Stimulated activated CD4-positive, alpha-beta T cell treated with anti-CD3 and anti-CD28 coated beads, TNF-alpha, amount 100 ng/mL, for 24 hours (primary cell): Measurements from ENCODE around the gene CREB3L2.
"Not testable (repeated sequence)": the region's sequence is repeated elsewhere in the genome, so short reads cannot be mapped to it uniquely, and the experiment has no call there.

Experiments
- DNase-seq, 3 experiments: peaks; one replicate each; pipeline ENCODE4 v3.0.0-alpha.2; 2020; ENCODE audit warnings: low read depth in 3 of 3

Gene CREB3L2

DNA sequence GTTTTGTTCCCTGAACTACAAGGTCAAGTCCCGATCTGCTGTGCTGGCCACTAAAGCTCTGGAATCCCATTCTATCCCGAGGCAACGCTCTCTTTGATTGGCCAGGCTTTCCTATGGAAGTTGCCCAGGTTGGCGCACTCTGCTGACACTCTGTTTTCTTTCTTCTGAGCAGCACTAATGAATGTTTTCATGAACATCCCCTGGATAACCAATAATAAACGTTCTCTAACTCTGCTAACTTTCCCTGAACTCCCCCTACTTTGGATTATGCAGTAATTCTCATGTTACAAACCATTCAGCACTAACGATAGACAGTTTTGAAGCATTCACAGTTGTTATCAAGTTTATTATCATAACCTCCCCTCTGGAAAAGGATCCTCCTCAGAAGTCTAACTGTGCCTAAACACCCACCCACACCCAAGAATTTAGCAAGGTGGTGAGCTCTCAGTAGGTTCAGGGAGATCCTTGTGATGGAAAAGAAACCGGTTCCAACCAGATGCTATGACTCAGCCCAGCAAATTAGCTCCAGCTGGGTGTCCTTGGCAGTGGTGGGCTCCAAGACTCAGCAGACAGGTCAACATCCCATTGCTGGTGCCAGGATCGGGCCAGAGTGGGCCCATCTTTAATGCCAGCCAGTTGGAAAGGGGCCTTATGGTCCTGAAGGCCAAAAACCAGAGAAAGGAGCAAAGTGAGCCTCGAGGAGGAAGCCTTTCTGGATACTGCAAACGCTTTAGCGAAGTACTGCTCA, 68.4 kb downstream of the CREB3L2 start:
- DNase-seq, result no peak

DNA sequence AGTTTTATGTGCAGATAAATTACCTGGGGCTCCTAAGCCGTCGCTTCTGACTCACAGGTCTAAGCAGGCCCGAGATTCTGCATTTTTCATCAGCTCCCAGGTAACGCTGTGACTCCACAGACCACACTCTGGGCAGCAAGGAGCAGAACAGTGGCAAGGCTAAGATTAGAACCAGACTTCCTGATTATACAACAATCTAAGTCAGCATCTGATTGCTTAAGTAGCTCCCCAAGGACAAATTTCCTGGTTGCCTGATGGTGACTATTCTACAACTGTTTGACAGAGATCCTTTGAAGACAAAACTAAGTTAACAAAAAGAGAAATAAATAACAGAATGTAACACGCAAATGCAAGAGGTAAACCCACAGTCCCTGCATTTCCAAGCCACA, 69.0 kb downstream of the CREB3L2 start:
- DNase-seq, result no peak

DNA sequence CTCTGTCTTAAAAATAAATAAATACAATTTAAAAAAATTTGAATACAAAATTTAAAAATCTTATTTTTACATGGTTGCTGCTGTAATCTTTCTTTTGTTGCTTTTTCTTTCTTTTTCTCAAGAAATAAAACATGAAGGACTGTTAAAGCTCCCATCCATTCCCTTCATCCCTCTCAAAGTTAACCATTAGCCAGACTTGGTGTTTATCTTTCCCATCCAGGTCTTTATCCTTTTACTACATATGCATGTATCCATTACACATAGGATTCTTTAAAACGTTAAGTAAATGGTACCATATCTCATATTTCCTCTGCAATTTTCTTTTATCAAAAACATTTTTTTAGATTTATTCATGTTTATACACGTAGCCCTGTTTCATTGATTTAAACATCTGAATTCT, 70.1 kb downstream of the CREB3L2 start:
- no peak for DNase-seq

DNA sequence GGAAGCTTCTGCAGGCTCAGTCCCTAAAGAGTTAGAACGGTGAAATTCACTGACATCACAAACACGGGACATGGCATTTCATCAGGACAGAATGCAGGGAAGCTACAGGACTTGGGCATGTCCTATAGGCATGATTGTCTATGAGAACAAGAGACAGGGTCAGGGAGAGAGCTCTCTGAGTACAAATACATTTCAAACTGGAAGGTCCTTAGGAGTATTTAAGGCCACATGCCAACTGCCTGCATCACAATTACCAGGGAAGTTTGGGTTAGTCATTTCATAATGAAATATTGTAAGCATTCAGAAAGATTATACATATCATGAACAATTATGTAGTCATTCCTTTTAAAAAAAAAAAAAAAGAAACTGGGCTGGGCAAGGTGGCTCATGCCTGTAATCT, 71.3 kb downstream of the CREB3L2 start:
- no peak for DNase-seq

DNA sequence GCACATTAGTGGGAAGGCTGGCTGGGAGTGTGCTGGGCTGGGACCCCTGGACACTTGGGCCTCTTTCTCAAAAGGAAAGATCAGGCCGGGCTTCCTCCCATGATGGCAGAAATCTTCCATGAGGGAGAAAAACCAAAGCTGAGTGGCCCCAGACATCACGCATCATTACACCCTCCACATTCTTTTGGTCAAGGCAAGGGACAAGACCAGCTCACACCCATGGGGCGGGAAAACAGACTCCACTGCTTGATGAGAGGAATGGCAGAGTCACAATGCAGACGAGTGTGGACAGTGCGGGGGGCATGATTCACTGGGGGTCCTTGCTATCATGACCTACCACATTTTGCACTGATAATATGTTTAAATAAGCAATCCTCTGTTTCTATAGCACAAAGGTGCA, 73.3 kb downstream of the CREB3L2 start:
- no peak for DNase-seq

DNA sequence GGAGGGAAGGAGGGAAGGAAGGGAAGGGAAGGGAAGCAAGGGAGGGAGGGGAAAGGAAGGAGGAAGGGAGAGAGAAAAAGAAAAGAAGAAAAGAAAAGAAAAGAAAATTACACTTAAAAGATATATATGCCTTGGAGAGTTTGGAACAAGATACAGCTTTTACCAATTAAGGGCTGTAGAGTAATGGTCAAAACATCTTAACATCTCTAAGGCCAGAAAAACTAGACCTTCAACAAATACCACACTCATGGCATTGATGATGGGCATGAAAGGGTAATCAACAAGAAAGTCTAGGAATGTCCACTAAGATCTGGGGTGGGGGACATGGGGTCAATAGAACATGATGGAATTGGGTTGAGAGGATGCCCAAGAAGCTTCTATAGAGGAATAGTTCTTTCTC, 74.5 kb downstream of the CREB3L2 start:
- DNase-seq, result no peak

DNA sequence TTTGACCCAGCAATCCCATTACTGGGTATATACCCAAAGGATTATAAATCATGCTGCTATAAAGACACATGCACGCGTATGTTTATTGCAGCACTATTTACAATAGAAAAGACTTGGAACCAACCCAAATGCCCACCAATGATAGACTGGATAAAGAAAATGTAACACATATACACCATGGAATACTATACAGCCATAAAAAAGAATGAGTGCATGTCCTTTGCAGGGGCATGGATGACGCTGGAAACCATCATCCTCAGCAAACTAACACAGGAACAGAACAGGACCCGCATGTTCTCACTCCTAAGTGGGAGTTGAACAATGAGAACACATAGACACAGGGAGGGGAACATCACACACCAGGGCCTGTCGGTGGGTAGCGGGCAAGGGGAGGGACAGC, 75.7 kb downstream of the CREB3L2 start:
- DNase-seq, result not testable (repeated sequence)

DNA sequence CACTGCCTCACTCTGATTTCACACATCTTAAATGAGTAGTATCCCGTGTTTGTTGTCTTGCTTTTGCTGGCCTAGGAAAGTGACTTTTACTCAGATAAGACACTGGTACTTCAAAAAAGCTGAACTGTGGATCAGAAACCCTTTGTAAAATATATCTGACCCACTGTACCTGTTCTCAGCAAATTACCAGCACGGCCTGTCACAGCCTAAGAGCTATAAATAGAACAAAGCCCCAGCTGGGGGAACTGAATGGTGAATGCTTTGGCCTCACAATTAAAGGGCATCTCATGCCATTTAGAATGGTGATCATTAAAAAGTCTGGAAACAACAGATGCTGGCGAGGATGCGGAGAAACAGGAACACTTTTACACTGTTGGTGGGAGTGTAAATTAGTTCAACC, 76.1 kb downstream of the CREB3L2 start:
- DNase-seq, result no peak

DNA sequence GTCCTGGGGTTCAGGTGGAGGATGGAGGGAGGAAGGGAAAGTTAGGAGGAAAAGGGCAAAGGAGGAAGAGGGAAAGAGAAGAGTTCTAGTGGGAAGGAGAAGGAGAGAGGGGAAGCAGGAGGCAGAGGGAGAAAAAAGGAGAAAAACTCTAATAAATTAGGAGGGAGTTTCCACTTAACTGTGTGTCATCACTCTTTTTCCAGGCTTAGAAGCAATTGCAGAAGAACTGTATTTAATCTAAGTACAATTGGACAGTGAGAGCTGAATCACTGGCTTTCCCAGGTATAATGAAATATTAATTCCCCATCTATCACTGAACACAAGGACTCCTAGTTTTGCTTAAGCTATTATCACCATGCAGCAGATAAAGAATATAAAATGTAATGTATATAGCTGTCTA, 76.8 kb downstream of the CREB3L2 start:
- no peak for DNase-seq

DNA sequence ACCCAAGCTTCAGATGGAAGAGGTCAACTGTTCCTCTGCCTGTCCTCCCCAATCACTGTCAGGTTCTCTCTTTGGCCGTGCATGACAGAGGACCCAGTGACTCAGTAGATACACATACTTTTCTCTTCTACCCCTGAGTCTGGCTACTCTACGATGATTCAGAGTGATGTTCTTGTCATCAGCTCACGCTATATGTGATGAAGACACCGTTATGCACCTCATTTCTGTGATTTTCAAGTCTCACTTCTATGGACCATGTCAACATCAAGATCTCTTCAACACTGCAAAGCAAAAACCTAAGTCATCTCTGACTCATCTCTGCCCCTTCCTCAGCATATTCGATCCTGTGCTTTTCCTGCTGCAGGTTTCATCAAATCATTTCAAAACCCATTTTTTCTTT, 78.5 kb downstream of the CREB3L2 start:
- DNase-seq, result no peak

DNA sequence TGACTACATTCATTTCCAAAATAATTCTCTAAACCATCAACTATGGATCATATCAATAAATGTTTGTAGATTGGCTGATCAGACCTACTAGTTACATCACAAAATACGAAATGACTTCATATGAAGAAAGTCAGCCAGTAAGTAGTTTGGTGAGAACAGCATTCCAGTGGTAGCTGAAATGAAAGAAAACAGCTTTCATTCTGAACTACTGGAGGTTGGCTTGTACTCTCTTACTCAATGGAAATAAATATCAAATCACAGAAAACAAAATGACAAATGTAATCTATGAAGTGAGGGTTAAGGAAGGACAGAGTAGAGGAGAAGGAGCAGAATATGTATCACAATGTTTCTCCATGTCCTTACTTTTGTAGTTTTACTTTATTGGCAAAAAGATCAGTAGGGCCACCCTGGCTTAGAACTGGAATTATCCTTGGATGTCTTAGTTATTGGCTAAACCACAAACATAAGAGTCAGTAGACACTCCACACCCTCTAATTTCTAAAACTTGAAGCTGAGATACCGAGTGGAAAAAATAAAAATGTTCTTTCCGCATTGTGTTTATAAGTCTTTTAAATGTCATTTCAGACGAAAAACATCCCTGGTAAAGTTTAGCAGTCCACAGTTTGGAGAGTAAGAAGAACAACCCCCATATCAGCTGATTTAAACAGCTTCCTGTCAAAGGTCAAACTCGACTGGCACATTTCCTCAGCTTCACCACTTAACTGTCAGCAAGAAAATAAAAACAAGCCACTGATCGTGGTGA, 81.1 kb downstream of the CREB3L2 start:
- DNase-seq, result no peak

DNA sequence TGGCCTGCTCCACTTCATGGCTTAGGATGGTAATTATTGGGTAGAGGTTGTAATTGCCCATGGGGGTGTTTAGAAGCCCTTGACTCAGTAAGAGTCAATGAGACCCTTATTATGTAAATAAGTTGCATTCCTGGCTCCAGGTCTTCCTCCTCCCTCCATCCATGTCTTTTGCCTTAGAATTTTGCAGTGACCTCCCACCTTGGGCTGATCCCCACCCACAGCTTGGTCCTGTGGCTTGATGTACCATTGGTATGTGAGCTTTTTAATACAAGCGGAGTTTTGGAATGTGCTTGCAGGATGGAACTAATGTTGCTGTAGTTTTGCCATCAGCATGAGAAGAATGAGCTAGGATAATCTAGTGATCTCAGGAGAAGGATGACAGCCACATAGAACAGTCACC, 81.9 kb downstream of the CREB3L2 start:
- DNase-seq, result no peak

DNA sequence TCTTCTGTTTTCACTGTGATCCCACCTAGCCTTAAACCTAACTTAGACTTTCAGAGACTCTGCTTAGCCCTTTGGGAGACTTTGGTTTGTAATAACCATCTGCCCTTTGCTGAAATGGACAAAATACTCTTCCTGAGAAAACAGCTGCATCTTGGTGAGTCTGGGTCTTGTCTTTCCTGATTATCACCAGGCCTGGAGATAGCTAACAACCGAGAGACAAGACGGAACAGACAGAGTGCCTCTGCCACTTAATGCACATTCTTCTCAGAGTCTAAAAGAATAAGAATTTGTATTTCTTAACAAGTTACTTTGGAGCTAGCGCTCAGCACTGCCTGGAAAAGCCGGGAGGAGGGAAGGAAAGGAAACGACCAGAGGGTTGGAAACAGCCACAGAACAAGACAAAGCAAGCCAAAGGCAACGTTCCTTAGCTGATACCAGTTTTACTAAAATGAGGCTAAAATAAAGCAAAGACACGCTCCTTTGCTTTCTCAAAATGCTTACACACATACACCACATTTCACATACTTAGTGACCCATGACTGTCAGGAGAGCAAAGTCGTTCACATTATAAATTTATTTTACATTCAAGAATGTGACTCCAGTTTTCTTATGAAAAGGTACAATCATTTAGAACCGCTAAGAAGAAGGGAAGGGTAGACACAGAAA, 84.8 kb downstream of the CREB3L2 start:
- DNase-seq, result no peak

DNA sequence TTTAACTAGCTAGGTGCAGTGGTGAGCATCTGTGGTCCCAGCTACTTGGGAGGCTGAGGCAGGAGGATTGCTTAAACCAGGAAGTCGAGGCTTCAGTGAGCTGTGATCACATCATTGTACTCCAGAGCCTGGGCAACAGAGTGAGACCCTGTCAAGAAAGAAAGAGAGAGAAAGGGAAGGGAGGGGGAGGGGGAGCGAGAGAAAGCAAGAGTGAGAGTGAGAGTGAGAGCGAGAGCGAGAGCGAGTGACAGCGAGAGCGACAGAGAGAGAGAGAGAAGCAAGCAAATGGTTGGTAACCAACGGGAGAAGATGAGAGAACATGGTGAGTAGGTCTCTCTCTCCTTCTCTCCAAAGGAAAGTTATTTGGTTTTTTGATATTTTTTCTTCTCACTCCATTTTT, 85.3 kb downstream of the CREB3L2 start:
- DNase-seq, result no peak

DNA sequence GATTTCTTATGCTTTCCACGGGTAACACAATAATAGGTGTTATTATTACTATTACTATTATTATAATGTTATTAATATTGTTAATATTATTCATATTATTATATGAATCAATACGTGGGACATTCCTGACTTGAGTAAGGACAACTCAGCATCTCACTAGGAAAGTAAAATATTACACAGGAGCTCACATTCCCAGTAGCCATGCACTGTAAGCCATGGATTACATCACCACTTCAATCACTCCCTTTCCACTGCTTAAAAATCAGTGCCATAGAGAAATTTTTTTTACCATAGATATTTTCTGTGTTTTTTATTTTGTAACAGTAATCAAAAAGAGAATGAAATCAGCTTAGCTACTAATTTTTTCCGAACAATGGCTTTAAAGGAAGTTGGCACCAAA, 86.6 kb downstream of the CREB3L2 start:
- DNase-seq, result no peak

DNA sequence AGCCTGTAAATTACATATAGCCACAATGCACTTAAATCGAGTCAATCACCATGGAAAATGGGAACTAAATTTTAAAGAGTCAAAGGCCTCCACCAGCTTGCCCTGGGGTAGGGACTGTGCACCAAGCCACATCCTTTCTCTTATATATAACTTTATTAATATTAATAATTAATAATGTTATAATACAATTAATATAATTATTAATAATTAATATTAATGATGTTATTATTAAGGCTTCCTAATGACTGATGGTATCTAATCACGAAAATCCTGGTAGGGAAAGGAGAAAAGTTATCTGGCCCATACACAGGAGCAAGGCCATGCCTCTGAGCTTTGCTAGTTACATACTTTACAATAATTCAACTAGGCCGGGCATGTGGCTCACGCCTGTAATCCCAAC, 87.9 kb downstream of the CREB3L2 start:
- no peak for DNase-seq

DNA sequence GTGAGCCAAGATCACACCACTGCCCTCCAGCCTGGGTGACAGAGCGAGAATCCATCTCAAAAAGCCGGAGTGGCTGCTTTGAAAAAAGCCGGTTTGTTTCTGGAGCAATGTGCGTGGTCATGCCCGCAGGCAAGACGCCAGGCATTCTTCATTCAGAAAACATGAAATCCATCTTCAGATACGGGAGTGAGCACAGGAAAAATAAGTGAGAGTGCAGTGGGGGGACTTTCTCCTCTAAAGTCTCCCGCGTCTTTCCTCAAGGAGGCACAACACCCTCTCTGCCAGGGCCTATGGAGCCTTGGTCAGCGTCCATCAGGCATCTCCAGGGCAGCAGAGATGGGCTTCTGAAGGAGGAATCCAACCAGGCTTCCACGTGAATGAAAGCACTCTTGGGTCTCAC, 92.8 kb downstream of the CREB3L2 start:
- DNase-seq, result no peak

DNA sequence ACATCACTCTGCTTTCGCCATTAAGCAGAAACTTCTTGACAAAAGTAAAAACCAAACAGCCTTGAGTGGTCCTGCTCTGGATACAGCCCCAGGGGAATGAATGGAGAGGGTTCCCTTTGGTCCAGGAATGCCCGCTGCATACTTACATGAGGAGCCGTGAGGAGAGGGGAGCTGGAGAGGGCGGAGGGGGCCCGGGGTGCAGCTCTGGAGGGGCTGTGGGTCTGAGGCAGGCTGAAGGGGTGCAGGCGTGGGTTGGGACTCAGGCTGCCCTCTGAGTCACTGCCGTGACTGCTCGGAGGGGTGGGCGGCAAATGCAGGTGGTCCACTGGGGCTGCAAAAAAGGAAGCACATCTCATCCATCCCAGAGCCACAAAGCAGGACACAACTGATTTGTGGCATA, 93.8 kb downstream of the CREB3L2 start:
- no peak for DNase-seq

DNA sequence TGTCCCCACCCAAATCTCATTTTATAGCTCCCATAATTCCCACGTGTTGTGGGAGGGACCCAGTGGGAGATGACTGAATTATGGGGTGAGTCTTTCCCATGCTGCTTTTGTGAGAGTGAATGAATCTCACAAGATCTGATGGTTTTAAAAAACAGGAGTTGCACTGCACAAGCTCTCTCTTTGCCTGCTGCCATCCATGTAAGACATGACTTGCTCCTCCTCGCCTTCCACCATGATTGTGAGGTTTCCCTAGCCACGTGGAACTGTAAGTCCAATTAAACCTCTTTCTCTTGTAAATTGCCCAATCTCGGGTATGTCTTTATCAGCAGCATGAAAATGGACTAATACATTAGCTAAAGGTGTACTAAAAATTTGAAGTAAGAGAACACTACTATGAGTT, 95.2 kb downstream of the CREB3L2 start:
- not testable (repeated sequence) for DNase-seq

DNA sequence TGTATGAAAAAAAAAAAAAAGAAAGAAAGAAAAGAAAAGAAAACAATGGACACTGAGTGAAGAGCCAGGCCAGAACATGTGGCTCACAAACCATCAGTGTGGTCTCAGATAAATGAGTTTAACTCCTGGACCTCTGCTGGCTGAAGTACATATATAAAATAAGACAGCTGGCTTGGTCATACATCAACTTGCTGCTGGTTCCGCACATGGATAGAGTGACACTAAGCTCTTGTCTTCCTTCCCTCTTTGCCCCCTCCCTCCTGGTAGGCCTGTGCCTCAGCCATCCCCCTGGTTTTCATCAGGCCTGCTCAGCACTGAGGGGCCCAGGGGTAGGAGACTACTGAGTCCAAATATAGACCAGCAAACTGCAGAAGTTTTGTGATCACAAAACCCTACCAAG, 97.1 kb downstream of the CREB3L2 start:
- no peak for DNase-seq

DNA sequence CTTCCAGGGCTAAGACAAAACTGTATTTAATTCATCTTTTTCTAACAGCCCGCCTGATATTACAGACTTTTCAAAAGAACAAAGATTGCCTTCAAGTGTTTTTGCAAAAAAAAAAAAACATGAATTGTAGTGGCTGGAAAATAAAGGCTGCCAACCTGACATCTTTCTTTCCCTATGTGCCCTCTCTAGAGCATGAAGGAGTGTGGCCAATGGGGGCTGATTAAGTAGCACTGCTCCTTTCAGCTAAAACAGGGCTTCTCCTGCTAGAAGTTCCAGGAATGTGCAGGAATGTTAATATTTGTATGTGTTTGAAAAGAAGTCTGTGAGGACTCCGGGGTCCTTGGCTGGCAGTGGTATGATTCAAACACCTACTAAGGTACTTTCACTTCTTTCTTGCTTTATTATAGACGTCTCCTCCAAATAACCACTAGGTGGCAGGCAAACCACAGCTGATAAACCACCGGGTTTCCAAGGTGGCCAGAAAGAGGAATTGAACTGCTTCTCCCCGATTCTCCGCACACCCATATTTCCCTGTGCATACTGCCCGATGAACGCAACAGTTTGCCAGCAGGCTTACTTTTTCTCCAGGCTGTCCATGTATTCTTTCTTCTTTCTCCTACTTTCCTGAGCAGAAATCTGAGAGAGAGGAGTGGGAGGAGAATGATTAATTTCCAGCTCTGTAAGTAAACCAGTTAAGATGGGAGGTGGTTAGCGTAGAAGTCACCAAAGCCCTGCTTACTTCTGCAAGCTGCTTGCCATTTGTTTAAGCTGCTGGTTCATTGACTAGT, 98.3 kb downstream of the CREB3L2 start:
- DNase-seq, result peak; percentile 26 to 34 (median 33)

DNA sequence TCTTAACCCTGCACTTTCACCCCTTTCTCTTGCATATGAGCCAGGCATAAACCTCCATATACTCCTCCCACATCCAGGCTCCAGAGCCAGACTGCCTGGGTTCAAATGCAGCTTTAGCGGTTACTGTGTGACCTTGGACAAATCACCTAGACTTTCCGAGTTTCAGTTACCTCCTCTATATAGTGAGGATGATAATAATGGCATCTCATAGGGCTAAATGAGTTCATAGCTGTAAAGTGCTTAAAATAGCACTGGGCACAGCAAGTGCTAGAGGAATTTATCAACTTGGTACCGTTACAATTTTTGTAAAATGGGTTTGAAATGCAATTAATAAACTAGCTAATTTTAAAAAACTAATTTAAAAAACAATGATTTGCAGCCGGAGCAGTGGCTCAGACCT, 101.7 kb downstream of the CREB3L2 start:
- no peak for DNase-seq
